Endothelial cell of umbilical vein (primary cell): ENCODE results near the gene PLAAT3. TPM values are rescaled to one million over a fixed set of nuclear protein-coding genes. Genes with fewer than 3 reads are reported as not detected.

Source experiments
- BruUV-seq: library from RNA; stranded (reverse); fragments of 400-500 nt; replicated peaks from 2 replicates; lab custom pipeline; 2021; lab: Mats Ljungman, UMichigan
- CTCF ChIA-PET: fragments of 300-600, 350-600 bp; sonication (Branson Sonifier 250); formaldehyde crosslinking; loops from one replicate; lab custom pipeline; 2021; ENCODE audit warnings: antibody characterized with exemption, inconsistent platforms; lab: Charles Lee
- POLR2A ChIA-PET: fragments of 300-600, 350-600 bp; sonication (Branson Sonifier 250); formaldehyde crosslinking; loops from one replicate; lab custom pipeline; 2021; ENCODE audit warnings: antibody characterized with exemption, inconsistent platforms; lab: Charles Lee
- DNase-seq: peaks from one replicate; pipeline ENCODE4 v3.0.0-alpha.2; 2011; ENCODE audit warnings: low read depth, low spot score
- FAIRE-seq: peaks from 2 replicates; lab custom pipeline; 2011; peaks lifted over from hg19 to GRCh38; lab: Jason Lieb, UNC
- H2AFZ ChIP-seq: 2 replicates; pipeline ENCODE4 v1.6.0; 2012; ENCODE audit warnings: low read depth, low read length, control low read depth, inconsistent platforms
- H3K27ac ChIP-seq: 2 replicates; pipeline ENCODE4 v1.5.1; 2011; ENCODE audit warnings: low read depth, mild to moderate bottlenecking, control low read depth, low read length, moderate library complexity; ENCODE audit not compliant: insufficient read depth
- H3K27me3 ChIP-seq, 2 experiments: 2 replicates each; pipeline versions ENCODE4 v1.6.0 to v1.6.1; 2011; ENCODE audit warnings: low read length in 2 of 2, mixed read lengths in 1 of 2; ENCODE audit not compliant: control insufficient read depth in 2 of 2, insufficient read depth in 2 of 2
- H3K36me3 ChIP-seq, 2 experiments: 2 replicates in 1 of 2; 3 replicates in 1 of 2; pipeline ENCODE4 v1.5.1; 2011; ENCODE audit warnings: low read length in 2 of 2, mild to moderate bottlenecking in 1 of 2, moderate library complexity in 1 of 2; ENCODE audit not compliant: control insufficient read depth in 2 of 2, insufficient read depth in 2 of 2; ENCODE audit errors: extremely low read depth in 1 of 2
- H3K4me1 ChIP-seq: 3 replicates; pipeline ENCODE4 v1.5.1; 2011; ENCODE audit warnings: mild to moderate bottlenecking, low read length; ENCODE audit not compliant: control insufficient read depth, insufficient read depth; ENCODE audit errors: extremely low read depth
- H3K4me2 ChIP-seq: 2 replicates; pipeline ENCODE4 v1.6.1; 2011; ENCODE audit warnings: low read length, control low read depth, mixed read lengths; ENCODE audit not compliant: insufficient read depth
- H3K4me3 ChIP-seq, 3 experiments: fragments of 200-600 bp in 1 of 3; sonication (generic), shearing (Covaris generic) in 1 of 3; replicated peaks in 1 of 3; 2 replicates each; pipeline ENCODE4 v1.5.1; 2011 to 2016; ENCODE audit warnings: control low read depth in 3 of 3, low read length in 3 of 3, mild to moderate bottlenecking in 2 of 3, inconsistent platforms in 1 of 3, low read depth in 1 of 3, moderate library complexity in 1 of 3; ENCODE audit not compliant: insufficient read depth in 1 of 3
- H3K79me2 ChIP-seq: 2 replicates; pipeline ENCODE4 v1.6.0; 2012; ENCODE audit warnings: low read length, inconsistent platforms; ENCODE audit not compliant: control insufficient read depth, insufficient read depth
- H3K9ac ChIP-seq: replicated peaks from 2 replicates; pipeline ENCODE3; 2011; ENCODE audit warnings: low read length, control low read depth; ENCODE audit not compliant: insufficient read depth; ENCODE audit errors: extremely low read depth
- H3K9me1 ChIP-seq: replicated peaks from 3 replicates; pipeline ENCODE4 v1.6.0; 2011; ENCODE audit warnings: mild to moderate bottlenecking, low read length; ENCODE audit not compliant: control insufficient read depth, insufficient read depth; ENCODE audit errors: extremely low read depth
- H3K9me3 ChIP-seq: replicated peaks from 2 replicates; pipeline ENCODE4 v1.5.1; 2012; ENCODE audit warnings: low read length, inconsistent platforms; ENCODE audit not compliant: control insufficient read depth, insufficient read depth
- H4K20me1 ChIP-seq: replicated peaks from 2 replicates; pipeline ENCODE3; 2011; ENCODE audit warnings: mild to moderate bottlenecking, low read length; ENCODE audit not compliant: control insufficient read depth, insufficient read depth; ENCODE audit errors: extremely low read depth
- CTCF ChIP-seq, 2 donors: IDR thresholded peaks; 1 replicate in 1 of 2; 2 replicates in 1 of 2; pipeline ENCODE4 v1.5.1; 2011; ENCODE audit warnings: low read length in 2 of 2, mild to moderate bottlenecking in 2 of 2, moderate library complexity in 2 of 2, control low read depth in 1 of 2, inconsistent platforms in 1 of 2, low read depth in 1 of 2; ENCODE audit not compliant: insufficient read depth in 1 of 2; ENCODE audit errors: extremely low read depth in 1 of 2
- EZH2 ChIP-seq: IDR thresholded peaks from 2 replicates; pipeline ENCODE4 v1.6.1; 2012; ENCODE audit warnings: borderline replicate concordance, low read depth, mild to moderate bottlenecking, moderate library complexity, low read length, inconsistent platforms; ENCODE audit not compliant: severe bottlenecking
- FOS ChIP-seq: IDR thresholded peaks from 2 replicates; pipeline ENCODE4 v1.6.1; 2011; ENCODE audit warnings: mild to moderate bottlenecking, low read length, moderate library complexity, borderline replicate concordance; ENCODE audit not compliant: insufficient read depth
- GATA2 ChIP-seq: IDR thresholded peaks from 2 replicates; pipeline ENCODE4 v1.7.0; 2011; ENCODE audit warnings: low read depth, mild to moderate bottlenecking, moderate library complexity, mixed read lengths, low read length; ENCODE audit not compliant: insufficient read length, insufficient read depth
- JUN ChIP-seq: IDR thresholded peaks from 2 replicates; pipeline ENCODE4 v1.6.1; 2011; ENCODE audit warnings: borderline replicate concordance, low read depth; ENCODE audit not compliant: insufficient read length, insufficient read depth
- MAX ChIP-seq: IDR thresholded peaks from 2 replicates; pipeline ENCODE4 v1.6.1; 2011; ENCODE audit not compliant: insufficient read depth, insufficient read length
- MYC ChIP-seq: IDR thresholded peaks from one replicate; pipeline ENCODE4 v1.6.1; 2011; ENCODE audit warnings: mild to moderate bottlenecking, low read depth, low read length
- POLR2A ChIP-seq: IDR thresholded peaks from 2 replicates; pipeline ENCODE4 v1.6.1; 2012; ENCODE audit warnings: low read depth, mild to moderate bottlenecking, control low read depth, low read length
- POLR2AphosphoS5 ChIP-seq: IDR thresholded peaks from 2 replicates; pipeline ENCODE4 v1.6.1; 2012; ENCODE audit warnings: low read depth, mild to moderate bottlenecking, control low read depth, low read length, moderate library complexity; ENCODE audit not compliant: insufficient read depth
- dilution Hi-C: fragments of 300-500 bp; cut with MboI; formaldehyde crosslinking; loops from one replicate; pipeline ENCODE4 v1.15.0; 2019; ENCODE audit warnings: low sequenced_read_pairs; ENCODE audit not compliant: extremely low pct_ligation_motif_present
- intact Hi-C: fragments of 100-400 bp; cut with micrococcal nuclease; formaldehyde crosslinking; loops from one replicate; pipeline ENCODE4 v1.10.0; 2022
- polyA plus RNA-seq, 4 experiments: library from polyadenylated mRNA; depleted of rRNA in 3 of 4; stranded (reverse) in 3 of 4; unstranded in 1 of 4; fragments of >200 nt; gene quantifications; 2 replicates each; pipeline versions ENCODE4 v1.2.1 to v1.2.3, GENCODE V29; 2011 to 2012; ENCODE audit warnings: missing spikeins in 1 of 4
- total RNA-seq: library from RNA; stranded (reverse); gene quantifications from 2 replicates; pipeline ENCODE4 v1.2.3, GENCODE V29; 2021

PLAAT3 gene
- total and polyA plus RNA-seq, 2 donors (not counting 3 experiments of a cell fraction or from before 2014, with no cell fraction given) = 22.8 to 40.2 TPM

- CTCF ChIA-PET = interaction anchor here (1.7 to 5.5 kb wide), 2 partner anchors 12 to 145 kb away, joined by 5 to 24 read pairs; no protein-coding TSS in a partner anchor
- Histone ChIP-seq H3K9ac (no peak overlapping the region), H3K79me2 (no peaks in the 10 kb centered on the region), H3K9me3 (no peaks in the 10 kb centered on the region), H2AFZ (no peak overlapping the region), H3K27me3 (no peaks in the 10 kb centered on the region), H3K36me3 (peaks cover 0 to 2% of the 10 kb centered on the region in 2 experiments), H3K9me1 (no peaks in the 10 kb centered on the region), H3K4me1 (no peaks in the 10 kb centered on the region), H3K4me2 (no peak overlapping the region), H3K4me3 (no peak overlapping the region), H3K27ac (no peak overlapping the region), H4K20me1 (no peaks in the 10 kb centered on the region)
- intact Hi-C loops = no loop called here
- FAIRE-seq = no peak
- no TSS peak for BruUV-seq
- POLR2A ChIA-PET = no interaction called here
- DNase-seq = no peak
- TF ChIP-seq POLR2A (no peak), POLR2AphosphoS5 (peak; percentile 39)
- dilution Hi-C loops = no loop called here
These were observed 9.4 kb upstream of the PLAAT3 start for GRCh38 chr11:63623513-63624140.

DNA sequence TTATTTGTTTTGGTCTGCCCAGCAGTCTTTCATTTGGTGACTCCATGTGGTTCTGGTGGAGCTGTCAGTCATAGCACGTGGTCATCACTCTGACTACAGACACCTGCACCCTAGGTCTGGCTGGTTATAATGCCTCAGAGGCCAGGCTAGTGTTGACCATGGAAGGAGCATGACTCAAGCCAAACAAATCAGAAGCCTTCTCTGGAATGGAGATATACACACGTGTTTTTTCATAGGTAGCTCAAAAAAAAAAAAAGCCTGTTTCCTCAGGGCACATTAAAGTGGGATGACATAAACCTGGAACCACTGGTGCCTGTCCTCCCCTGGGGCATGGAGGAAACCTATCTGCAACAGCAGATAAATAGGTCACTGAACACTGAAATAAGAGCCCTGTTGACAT is 8.1 kb upstream of the PLAAT3 start:
- H3K9me1 ChIP-seq = no peaks in the 10 kb centered on the region
- H3K27ac ChIP-seq = no peak overlapping the region
- H3K4me1 ChIP-seq = no peaks in the 10 kb centered on the region
- FAIRE-seq = no peak
- no peaks in the 10 kb centered on the region for H4K20me1 ChIP-seq
- no peak overlapping the region for H3K9ac ChIP-seq
- ChIA-PET CTCF (interaction anchor here (0.8 to 5.5 kb wide), 4 partner anchors 13 to 144 kb away, joined by 3 to 24 read pairs (median 4); no protein-coding TSS in a partner anchor), POLR2A (interaction anchor here (0.7 kb wide), 1 partner anchor 739 kb away, joined by 3 read pairs; no protein-coding TSS in a partner anchor)
- no peak for DNase-seq
- H3K79me2 ChIP-seq = no peaks in the 10 kb centered on the region
- H3K36me3 ChIP-seq = no peaks in the 10 kb centered on the region
- dilution Hi-C loops = no loop called here
- H3K27me3 ChIP-seq = no peaks in the 10 kb centered on the region
- no peak overlapping the region for H3K4me2 ChIP-seq
- H3K9me3 ChIP-seq = no peaks in the 10 kb centered on the region
- no TSS peak for BruUV-seq
- H2AFZ ChIP-seq = no peak overlapping the region
- TF ChIP-seq EZH2 (no peak), GATA2 (no peak), FOS (no peak), MAX (no peak), MYC (no peak), POLR2A (no peak), CTCF (IDR thresholded peaks at IDR 0.05; ENCODE audit: extremely low read depth in 1 of 2, insufficient read depth in 1 of 2, low read depth in 1 of 2, low read length in 2 of 2) (no peak), JUN (no peak), POLR2AphosphoS5 (no peak)
- intact Hi-C loops = no loop called here
- no peak overlapping the region for H3K4me3 ChIP-seq
